CD4-positive, alpha-beta T cell treated with Interleukin-15 for 1 hour (primary cell): ENCODE measurements around the gene MMP15.

Experiments used
- DNase-seq: peaks from one replicate; pipeline ENCODE4 v3.0.0-alpha.2; 2020

The MMP15 gene

GRCh38 chr16:58019866-58020538 is 5.6 kb upstream of the MMP15 start:
- DNase-seq, result no peak

- DNase-seq, result peak; percentile 47
These were observed 4.7 kb upstream of the MMP15 start for GRCh38 chr16:58020628-58021521.

- DNase-seq, result no peak
These were observed 3.6 kb upstream of the MMP15 start for GRCh38 chr16:58021661-58022551.

GRCh38 chr16:58022601-58023371 is 2.8 kb upstream of the MMP15 start:
- DNase-seq, result no peak

- no peak for DNase-seq
These were observed 836 bp upstream of the MMP15 start for GRCh38 chr16:58024486-58025350.

GRCh38 chr16:58026139-58026704 is 668 bp downstream of the MMP15 start:
- DNase-seq, result no peak

- no peak for DNase-seq
These were observed 1.2 kb downstream of the MMP15 start for GRCh38 chr16:58026705-58027160.

GRCh38 chr16:58027161-58027915 is 1.8 kb downstream of the MMP15 start:
- DNase-seq, result no peak

GRCh38 chr16:58027916-58028455 is 2.4 kb downstream of the MMP15 start:
- no peak for DNase-seq

- DNase-seq, result no peak
These were observed 3.1 kb downstream of the MMP15 start for GRCh38 chr16:58028541-58029070.

- no peak for DNase-seq
These were observed 3.9 kb downstream of the MMP15 start for GRCh38 chr16:58029410-58029809.

GRCh38 chr16:58030136-58030840 is 4.7 kb downstream of the MMP15 start:
- no peak for DNase-seq

- DNase-seq, result no peak
These were observed 5.7 kb downstream of the MMP15 start for GRCh38 chr16:58031016-58031800.

GRCh38 chr16:58032710-58033293 is 7.2 kb downstream of the MMP15 start:
- no peak for DNase-seq

GRCh38 chr16:58034128-58034685 is 8.7 kb downstream of the MMP15 start:
- no peak for DNase-seq

GRCh38 chr16:58034774-58035173 is 9.2 kb downstream of the MMP15 start:
- DNase-seq, result no peak
